WTC11 (cell line): Measurements from ENCODE around the gene WDR45. TPM values are rescaled to one million over a fixed set of nuclear protein-coding genes. Genes with fewer than 3 reads are reported as not detected.

Experiments used
- ATAC-seq: fragments of 200-7000 bp; cut with Tn5 transposase; 2 replicates; pipeline ENCODE4 v1.10.0; 2021; ENCODE audit warnings: mild to moderate bottlenecking, moderate library complexity
- CTCF ChIA-PET: fragments of 300-600 bp; sonication (Branson Sonifier 250); formaldehyde crosslinking; loops from one replicate; lab custom pipeline; 2021; ENCODE audit warnings: antibody characterized with exemption; lab: Charles Lee
- POLR2A ChIA-PET: fragments of 350-600 bp; sonication (Branson Sonifier 250); formaldehyde crosslinking; loops from one replicate; lab custom pipeline; 2021; ENCODE audit warnings: antibody characterized with exemption; lab: Charles Lee
- DNase-seq: peaks from one replicate; pipeline ENCODE4 v3.0.0; 2021; ENCODE audit warnings: low spot score
- H3K27ac Mint-ChIP-seq: 2 replicates; pipeline ENCODE4 v1.8.0; 2021; ENCODE audit warnings: mixed read lengths
- H3K27me3 Mint-ChIP-seq: 2 replicates; pipeline ENCODE4 v1.8.0; 2021; ENCODE audit warnings: low read depth, mild to moderate bottlenecking, moderate library complexity, mixed read lengths
- H3K36me3 Mint-ChIP-seq: 2 replicates; pipeline ENCODE4 v1.8.0; 2021; ENCODE audit warnings: mixed read lengths
- H3K4me1 Mint-ChIP-seq: 2 replicates; pipeline ENCODE4 v1.8.0; 2022; ENCODE audit warnings: mixed read lengths
- H3K4me3 Mint-ChIP-seq: 2 replicates; pipeline ENCODE4 v1.8.0; 2021; ENCODE audit warnings: mild to moderate bottlenecking, moderate library complexity, mixed read lengths
- H3K9me3 Mint-ChIP-seq: 2 replicates; pipeline ENCODE4 v1.8.0; 2021; ENCODE audit warnings: mixed read lengths
- FOXK1 ChIP-seq: sonication (generic); formaldehyde crosslinking; IDR thresholded peaks from 2 replicates; pipeline ENCODE4 v1.8.0; 2022; ENCODE audit warnings: mild to moderate bottlenecking, moderate library complexity, missing genetic modification reagents
- GRHL2 ChIP-seq: fragments of 250-450 bp; sonication (Bioruptor Pico); IDR thresholded peaks from 2 replicates; pipeline ENCODE4 v1.8.0; 2022; ENCODE audit warnings: mild to moderate bottlenecking, moderate library complexity; ENCODE audit not compliant: insufficient replicate concordance, severe bottlenecking
- GTF2I ChIP-seq: fragments of 250-450 bp; sonication (Bioruptor Pico); conservative IDR thresholded peaks from 2 replicates; pipeline ENCODE4 v1.4.0; 2021; ENCODE audit warnings: mild to moderate bottlenecking
- IRF2 ChIP-seq: sonication (generic); formaldehyde crosslinking; IDR thresholded peaks from 2 replicates; pipeline ENCODE4 v1.8.0; 2022; ENCODE audit warnings: low read depth, missing genetic modification reagents, borderline replicate concordance
- NFE2L1 ChIP-seq: sonication (generic); formaldehyde crosslinking; IDR thresholded peaks from 2 replicates; pipeline ENCODE4 v1.8.1; 2023; ENCODE audit warnings: missing genetic modification reagents
- NR3C1 ChIP-seq: sonication (generic); formaldehyde crosslinking; conservative IDR thresholded peaks from 2 replicates; pipeline ENCODE4 v1.8.1; 2023; ENCODE audit warnings: low read depth, mild to moderate bottlenecking, missing genetic modification reagents
- OVOL2 ChIP-seq: fragments of 250-450 bp; sonication (Bioruptor Pico); IDR thresholded peaks from 2 replicates; pipeline ENCODE4 v1.9.0; 2021; ENCODE audit warnings: mild to moderate bottlenecking, borderline replicate concordance
- PRRX2 ChIP-seq: fragments of 250-450 bp; sonication (Bioruptor Pico); IDR thresholded peaks from 2 replicates; pipeline ENCODE4 v1.8.0; 2021; ENCODE audit warnings: mild to moderate bottlenecking
- SOX15 ChIP-seq: fragments of 250-450 bp; sonication (Bioruptor Pico); IDR thresholded peaks from 2 replicates; pipeline ENCODE4 v1.9.0; 2021; ENCODE audit warnings: mild to moderate bottlenecking
- ZNF121 ChIP-seq: sonication (generic); formaldehyde crosslinking; IDR thresholded peaks from 2 replicates; pipeline ENCODE4 v1.8.0; 2023; ENCODE audit warnings: missing genetic modification reagents
- ZNF138 ChIP-seq: sonication (generic); formaldehyde crosslinking; conservative IDR thresholded peaks from 2 replicates; pipeline ENCODE4 v1.8.1; 2022; ENCODE audit warnings: mild to moderate bottlenecking, moderate library complexity, missing genetic modification reagents
- ZNF671 ChIP-seq: fragments of 250-450 bp; sonication (Bioruptor Pico); IDR thresholded peaks from 2 replicates; pipeline ENCODE4 v1.8.0; 2021; ENCODE audit warnings: mild to moderate bottlenecking
- total RNA-seq: library from RNA; stranded (reverse); gene quantifications from 3 replicates; pipeline ENCODE4 v1.2.3, GENCODE V29; 2021
- TF ChIP-seq, protein P1 (sequence below): sonication (generic); formaldehyde crosslinking; IDR thresholded peaks from 2 replicates; pipeline ENCODE4 v1.8.1; 2023; ENCODE audit warnings: mild to moderate bottlenecking, missing genetic modification reagents, moderate library complexity
- TF ChIP-seq, protein P2 (sequence below): sonication (generic); formaldehyde crosslinking; conservative IDR thresholded peaks from 2 replicates; pipeline ENCODE4 v1.8.1; 2022; ENCODE audit warnings: mild to moderate bottlenecking, missing genetic modification reagents
- TF ChIP-seq, protein P3 (sequence below): sonication (generic); formaldehyde crosslinking; IDR thresholded peaks from 2 replicates; pipeline ENCODE4 v1.8.1; 2023; ENCODE audit warnings: mild to moderate bottlenecking, missing genetic modification reagents, moderate library complexity
- TF ChIP-seq, protein P4 (sequence below): sonication (generic); formaldehyde crosslinking; IDR thresholded peaks from 2 replicates; pipeline ENCODE4 v1.8.0; 2022; ENCODE audit warnings: mild to moderate bottlenecking, missing genetic modification reagents
- TF ChIP-seq, protein P5 (sequence below): sonication (generic); formaldehyde crosslinking; IDR thresholded peaks from 2 replicates; pipeline ENCODE4 v1.8.1; 2022; ENCODE audit warnings: mild to moderate bottlenecking, missing genetic modification reagents, moderate library complexity, borderline replicate concordance
- TF ChIP-seq, protein P6 (sequence below): sonication (generic); formaldehyde crosslinking; IDR thresholded peaks from 2 replicates; pipeline ENCODE4 v1.8.1; 2023; ENCODE audit warnings: mild to moderate bottlenecking, missing genetic modification reagents
- TF ChIP-seq, protein P7 (sequence below): sonication (generic); formaldehyde crosslinking; IDR thresholded peaks from 2 replicates; pipeline ENCODE4 v1.8.0; 2022; ENCODE audit warnings: mild to moderate bottlenecking, missing genetic modification reagents
- TF ChIP-seq, protein P8 (sequence below): fragments of 200-600 bp; IDR thresholded peaks from 2 replicates; pipeline ENCODE4 v1.8.0; 2022; ENCODE audit warnings: antibody characterized with exemption
- TF ChIP-seq, protein P9 (sequence below): fragments of 250-450 bp; sonication (Bioruptor Pico); IDR thresholded peaks from 2 replicates; pipeline ENCODE4 v1.9.0; 2021; ENCODE audit warnings: mild to moderate bottlenecking
- TF ChIP-seq, protein P10 (sequence below): sonication (generic); formaldehyde crosslinking; IDR thresholded peaks from 2 replicates; pipeline ENCODE4 v1.8.1; 2023; ENCODE audit warnings: mild to moderate bottlenecking, moderate library complexity, missing genetic modification reagents

The WDR45 gene
- total RNA-seq, 1 experiment from 2014 or later = 23.9 TPM

DNA sequence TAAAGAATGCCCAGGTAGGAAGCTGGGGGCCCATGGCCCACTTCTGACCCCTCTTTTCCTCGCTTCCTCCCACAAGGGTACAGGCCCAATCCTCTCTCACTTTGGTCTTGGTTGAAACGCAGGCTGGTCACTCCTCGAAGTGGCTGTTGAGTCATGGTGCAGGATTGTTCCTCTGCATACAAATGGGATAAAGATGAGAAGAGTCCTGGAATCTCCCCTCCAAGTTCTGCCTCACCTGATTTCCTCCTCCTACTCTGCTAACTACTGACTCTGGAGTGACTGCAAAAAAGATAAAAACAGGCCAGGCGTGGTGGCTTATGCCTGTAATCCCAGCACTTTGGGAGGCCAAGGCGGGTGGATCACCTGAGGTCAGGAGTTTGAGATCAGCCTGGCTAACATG lies 1.7 kb downstream of the WDR45 start:
- POLR2A ChIA-PET = no interaction called here
- H3K9me3 Mint-ChIP-seq = no peaks in the 10 kb centered on the region

DNA sequence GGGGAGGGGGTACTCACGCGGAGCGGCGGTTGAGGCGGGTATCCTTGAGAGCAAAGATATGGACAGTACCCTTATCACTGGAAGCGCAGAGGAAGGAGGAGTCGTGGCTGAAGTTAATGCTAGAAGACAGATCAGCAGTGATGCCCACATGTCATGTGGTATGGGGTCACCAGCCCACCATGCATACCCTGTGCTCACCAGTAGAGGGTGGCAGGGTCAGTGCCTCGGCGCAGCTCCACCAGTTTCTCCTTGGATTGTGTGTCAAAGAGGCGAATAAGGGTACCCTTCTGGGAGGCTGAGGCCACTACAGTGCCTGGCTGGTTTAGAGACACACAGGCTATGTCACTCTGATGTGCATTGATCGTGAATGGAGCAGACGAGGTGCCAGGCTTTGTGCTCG lies 4.3 kb downstream of the WDR45 start:
- H3K36me3 Mint-ChIP-seq = no peaks in the 10 kb centered on the region
- no peak overlapping the region for H3K4me3 Mint-ChIP-seq
- no peaks in the 10 kb centered on the region for H3K27me3 Mint-ChIP-seq
- peaks cover 15% of the 10 kb centered on the region for H3K4me1 Mint-ChIP-seq
- ATAC-seq (no peak), DNase-seq (no peak)
- no peaks in the 10 kb centered on the region for H3K9me3 Mint-ChIP-seq
- TF ChIP-seq ZNF671 (CRISPR knock-in tag) (no peak), FOXK1 (CRISPR knock-in tag) (no peak), OVOL2 (CRISPR knock-in tag) (no peak), NFE2L1 (no peak), IRF2 (CRISPR knock-in tag) (no peak), ZNF138 (CRISPR knock-in tag) (no peak), PRRX2 (CRISPR knock-in tag) (no peak), GTF2I (CRISPR knock-in tag) (no peak), NR3C1 (CRISPR knock-in tag) (no peak)
- TF ChIP-seq, protein P1, sequence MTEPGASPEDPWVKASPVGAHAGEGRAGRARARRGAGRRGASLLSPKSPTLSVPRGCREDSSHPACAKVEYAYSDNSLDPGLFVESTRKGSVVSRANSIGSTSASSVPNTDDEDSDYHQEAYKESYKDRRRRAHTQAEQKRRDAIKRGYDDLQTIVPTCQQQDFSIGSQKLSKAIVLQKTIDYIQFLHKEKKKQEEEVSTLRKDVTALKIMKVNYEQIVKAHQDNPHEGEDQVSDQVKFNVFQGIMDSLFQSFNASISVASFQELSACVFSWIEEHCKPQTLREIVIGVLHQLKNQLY = no peak
- TF ChIP-seq, protein P2, sequence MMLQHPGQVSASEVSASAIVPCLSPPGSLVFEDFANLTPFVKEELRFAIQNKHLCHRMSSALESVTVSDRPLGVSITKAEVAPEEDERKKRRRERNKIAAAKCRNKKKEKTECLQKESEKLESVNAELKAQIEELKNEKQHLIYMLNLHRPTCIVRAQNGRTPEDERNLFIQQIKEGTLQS (CRISPR knock-in tag) = no peak
- TF ChIP-seq, protein P3, sequence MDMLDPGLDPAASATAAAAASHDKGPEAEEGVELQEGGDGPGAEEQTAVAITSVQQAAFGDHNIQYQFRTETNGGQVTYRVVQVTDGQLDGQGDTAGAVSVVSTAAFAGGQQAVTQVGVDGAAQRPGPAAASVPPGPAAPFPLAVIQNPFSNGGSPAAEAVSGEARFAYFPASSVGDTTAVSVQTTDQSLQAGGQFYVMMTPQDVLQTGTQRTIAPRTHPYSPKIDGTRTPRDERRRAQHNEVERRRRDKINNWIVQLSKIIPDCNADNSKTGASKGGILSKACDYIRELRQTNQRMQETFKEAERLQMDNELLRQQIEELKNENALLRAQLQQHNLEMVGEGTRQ (CRISPR knock-in tag) = no peak
- TF ChIP-seq, protein P4, sequence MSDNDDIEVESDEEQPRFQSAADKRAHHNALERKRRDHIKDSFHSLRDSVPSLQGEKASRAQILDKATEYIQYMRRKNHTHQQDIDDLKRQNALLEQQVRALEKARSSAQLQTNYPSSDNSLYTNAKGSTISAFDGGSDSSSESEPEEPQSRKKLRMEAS (CRISPR knock-in tag) = no peak
- TF ChIP-seq, protein P5, sequence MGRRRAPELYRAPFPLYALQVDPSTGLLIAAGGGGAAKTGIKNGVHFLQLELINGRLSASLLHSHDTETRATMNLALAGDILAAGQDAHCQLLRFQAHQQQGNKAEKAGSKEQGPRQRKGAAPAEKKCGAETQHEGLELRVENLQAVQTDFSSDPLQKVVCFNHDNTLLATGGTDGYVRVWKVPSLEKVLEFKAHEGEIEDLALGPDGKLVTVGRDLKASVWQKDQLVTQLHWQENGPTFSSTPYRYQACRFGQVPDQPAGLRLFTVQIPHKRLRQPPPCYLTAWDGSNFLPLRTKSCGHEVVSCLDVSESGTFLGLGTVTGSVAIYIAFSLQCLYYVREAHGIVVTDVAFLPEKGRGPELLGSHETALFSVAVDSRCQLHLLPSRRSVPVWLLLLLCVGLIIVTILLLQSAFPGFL (CRISPR knock-in tag) = no peak
- POLR2A ChIA-PET = no interaction called here
- CTCF ChIA-PET = no interaction called here
- H3K27ac Mint-ChIP-seq = no peak overlapping the region

More for the DNA sequence above, 1.7 kb downstream of the WDR45 start:
- ATAC-seq (no peak), DNase-seq (no peak)
- H3K4me1 Mint-ChIP-seq = peaks cover 7% of the 10 kb centered on the region
- no peaks in the 10 kb centered on the region for H3K36me3 Mint-ChIP-seq
- TF ChIP-seq, protein P6, sequence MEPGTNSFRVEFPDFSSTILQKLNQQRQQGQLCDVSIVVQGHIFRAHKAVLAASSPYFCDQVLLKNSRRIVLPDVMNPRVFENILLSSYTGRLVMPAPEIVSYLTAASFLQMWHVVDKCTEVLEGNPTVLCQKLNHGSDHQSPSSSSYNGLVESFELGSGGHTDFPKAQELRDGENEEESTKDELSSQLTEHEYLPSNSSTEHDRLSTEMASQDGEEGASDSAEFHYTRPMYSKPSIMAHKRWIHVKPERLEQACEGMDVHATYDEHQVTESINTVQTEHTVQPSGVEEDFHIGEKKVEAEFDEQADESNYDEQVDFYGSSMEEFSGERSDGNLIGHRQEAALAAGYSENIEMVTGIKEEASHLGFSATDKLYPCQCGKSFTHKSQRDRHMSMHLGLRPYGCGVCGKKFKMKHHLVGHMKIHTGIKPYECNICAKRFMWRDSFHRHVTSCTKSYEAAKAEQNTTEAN (CRISPR knock-in tag) = no peak
- no peak for TF ChIP-seq SOX15 (CRISPR knock-in tag)
- TF ChIP-seq, protein P7, sequence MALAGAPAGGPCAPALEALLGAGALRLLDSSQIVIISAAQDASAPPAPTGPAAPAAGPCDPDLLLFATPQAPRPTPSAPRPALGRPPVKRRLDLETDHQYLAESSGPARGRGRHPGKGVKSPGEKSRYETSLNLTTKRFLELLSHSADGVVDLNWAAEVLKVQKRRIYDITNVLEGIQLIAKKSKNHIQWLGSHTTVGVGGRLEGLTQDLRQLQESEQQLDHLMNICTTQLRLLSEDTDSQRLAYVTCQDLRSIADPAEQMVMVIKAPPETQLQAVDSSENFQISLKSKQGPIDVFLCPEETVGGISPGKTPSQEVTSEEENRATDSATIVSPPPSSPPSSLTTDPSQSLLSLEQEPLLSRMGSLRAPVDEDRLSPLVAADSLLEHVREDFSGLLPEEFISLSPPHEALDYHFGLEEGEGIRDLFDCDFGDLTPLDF (CRISPR knock-in tag) = no peak
- no peak for TF ChIP-seq ZNF121 (CRISPR knock-in tag)
- no peak for TF ChIP-seq GRHL2 (CRISPR knock-in tag)
- TF ChIP-seq, protein P8, sequence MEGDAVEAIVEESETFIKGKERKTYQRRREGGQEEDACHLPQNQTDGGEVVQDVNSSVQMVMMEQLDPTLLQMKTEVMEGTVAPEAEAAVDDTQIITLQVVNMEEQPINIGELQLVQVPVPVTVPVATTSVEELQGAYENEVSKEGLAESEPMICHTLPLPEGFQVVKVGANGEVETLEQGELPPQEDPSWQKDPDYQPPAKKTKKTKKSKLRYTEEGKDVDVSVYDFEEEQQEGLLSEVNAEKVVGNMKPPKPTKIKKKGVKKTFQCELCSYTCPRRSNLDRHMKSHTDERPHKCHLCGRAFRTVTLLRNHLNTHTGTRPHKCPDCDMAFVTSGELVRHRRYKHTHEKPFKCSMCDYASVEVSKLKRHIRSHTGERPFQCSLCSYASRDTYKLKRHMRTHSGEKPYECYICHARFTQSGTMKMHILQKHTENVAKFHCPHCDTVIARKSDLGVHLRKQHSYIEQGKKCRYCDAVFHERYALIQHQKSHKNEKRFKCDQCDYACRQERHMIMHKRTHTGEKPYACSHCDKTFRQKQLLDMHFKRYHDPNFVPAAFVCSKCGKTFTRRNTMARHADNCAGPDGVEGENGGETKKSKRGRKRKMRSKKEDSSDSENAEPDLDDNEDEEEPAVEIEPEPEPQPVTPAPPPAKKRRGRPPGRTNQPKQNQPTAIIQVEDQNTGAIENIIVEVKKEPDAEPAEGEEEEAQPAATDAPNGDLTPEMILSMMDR = no peak
- TF ChIP-seq, protein P9, sequence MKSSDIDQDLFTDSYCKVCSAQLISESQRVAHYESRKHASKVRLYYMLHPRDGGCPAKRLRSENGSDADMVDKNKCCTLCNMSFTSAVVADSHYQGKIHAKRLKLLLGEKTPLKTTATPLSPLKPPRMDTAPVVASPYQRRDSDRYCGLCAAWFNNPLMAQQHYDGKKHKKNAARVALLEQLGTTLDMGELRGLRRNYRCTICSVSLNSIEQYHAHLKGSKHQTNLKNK (CRISPR knock-in tag) = no peak
- TF ChIP-seq, protein P10, sequence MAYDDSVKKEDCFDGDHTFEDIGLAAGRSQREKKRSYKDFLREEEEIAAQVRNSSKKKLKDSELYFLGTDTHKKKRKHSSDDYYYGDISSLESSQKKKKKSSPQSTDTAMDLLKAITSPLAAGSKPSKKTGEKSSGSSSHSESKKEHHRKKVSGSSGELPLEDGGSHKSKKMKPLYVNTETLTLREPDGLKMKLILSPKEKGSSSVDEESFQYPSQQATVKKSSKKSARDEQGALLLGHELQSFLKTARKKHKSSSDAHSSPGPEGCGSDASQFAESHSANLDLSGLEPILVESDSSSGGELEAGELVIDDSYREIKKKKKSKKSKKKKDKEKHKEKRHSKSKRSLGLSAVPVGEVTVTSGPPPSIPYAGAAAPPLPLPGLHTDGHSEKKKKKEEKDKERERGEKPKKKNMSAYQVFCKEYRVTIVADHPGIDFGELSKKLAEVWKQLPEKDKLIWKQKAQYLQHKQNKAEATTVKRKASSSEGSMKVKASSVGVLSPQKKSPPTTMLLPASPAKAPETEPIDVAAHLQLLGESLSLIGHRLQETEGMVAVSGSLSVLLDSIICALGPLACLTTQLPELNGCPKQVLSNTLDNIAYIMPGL (CRISPR knock-in tag) = no peak
- no peak for TF ChIP-seq NR3C1 (CRISPR knock-in tag)
- no peak overlapping the region for H3K4me3 Mint-ChIP-seq
- H3K27ac Mint-ChIP-seq = no peak overlapping the region
- no peaks in the 10 kb centered on the region for H3K27me3 Mint-ChIP-seq
- CTCF ChIA-PET = no interaction called here
